SK-N-SH (cell line): Measurements from ENCODE around the gene RAB6C. TPM values are rescaled to one million over a fixed set of nuclear protein-coding genes. Genes with fewer than 3 reads are reported as not detected.
"Not testable (repeated sequence)": the region's sequence is repeated elsewhere in the genome, so short reads cannot be mapped to it uniquely, and the experiment has no call there.

ENCODE experiments used
- CTCF ChIA-PET: fragments of 300-600, 350-600 bp; formaldehyde crosslinking; extraction: SDS; loops from one replicate; lab custom pipeline; 2021; lab: Yijun Ruan, JAX
- POLR2A ChIA-PET: fragments of 350-600 bp; sonication (Branson Sonifier 250); formaldehyde crosslinking; extraction: SDS; loops from one replicate; lab custom pipeline; 2020; ENCODE audit warnings: antibody characterized with exemption, inconsistent platforms; lab: Yijun Ruan, JAX
- DNase-seq: peaks from one replicate; pipeline ENCODE4 v3.0.0; 2012
- H2AFZ ChIP-seq: fragments of 200-600 bp; sonication (generic); 2 replicates; pipeline ENCODE4 v1.8.1; 2016; ENCODE audit warnings: antibody characterized with exemption, mild to moderate bottlenecking, low read depth
- H3F3A ChIP-seq: fragments of 200-600 bp; sonication (generic); replicated peaks from 2 replicates; pipeline ENCODE3; 2016; ENCODE audit warnings: antibody characterized with exemption, mild to moderate bottlenecking; ENCODE audit not compliant: insufficient read depth
- H3K27ac ChIP-seq, 2 experiments: fragments of 200-500 bp in 1 of 2; fragments of 200-600 bp in 1 of 2; sonication (Bioruptor generic) in 1 of 2; sonication (generic), shearing (Covaris generic) in 1 of 2; 2 replicates each; pipeline versions ENCODE4 v1.5.1 to v1.6.1; 2014 to 2016; ENCODE audit warnings: low read depth in 2 of 2, inconsistent platforms in 1 of 2, low read length in 1 of 2, mild to moderate bottlenecking in 1 of 2, mixed read lengths in 1 of 2
- H3K27me3 ChIP-seq: fragments of 200-600 bp; sonication (generic), shearing (Covaris generic); 2 replicates; pipeline ENCODE4 v1.6.1; 2016; ENCODE audit warnings: mixed run types; ENCODE audit not compliant: insufficient read depth
- H3K36me3 ChIP-seq, 2 experiments: fragments of 200-500 bp in 1 of 2; fragments of 200-600 bp in 1 of 2; sonication (Bioruptor generic) in 1 of 2; sonication (generic) in 1 of 2; replicated peaks in 1 of 2; 2 replicates each; pipeline versions ENCODE3 to v1.5.1; 2014 to 2016; ENCODE audit warnings: low read length in 1 of 2, mild to moderate bottlenecking in 1 of 2; ENCODE audit not compliant: insufficient read depth in 2 of 2, control insufficient read depth in 1 of 2
- H3K4me1 ChIP-seq, 2 experiments: fragments of 200-500 bp in 1 of 2; fragments of 200-600 bp in 1 of 2; sonication (Bioruptor generic) in 1 of 2; sonication (generic), shearing (Covaris generic) in 1 of 2; 2 replicates each; pipeline versions ENCODE4 v1.5.1 to v1.6.1; 2014 to 2016; ENCODE audit warnings: low read depth in 1 of 2, low read length in 1 of 2, mixed run types in 1 of 2; ENCODE audit not compliant: insufficient read depth in 2 of 2, control insufficient read depth in 1 of 2
- H3K4me2 ChIP-seq: fragments of 200-600 bp; sonication (generic), shearing (Covaris generic); 2 replicates; pipeline ENCODE4 v1.6.1; 2017; ENCODE audit warnings: mixed run types
- H3K4me3 ChIP-seq, 2 experiments: fragments of 200-500 bp in 1 of 2; fragments of 200-600 bp in 1 of 2; sonication (Bioruptor generic) in 1 of 2; sonication (generic), shearing (Covaris generic) in 1 of 2; 2 replicates each; pipeline versions ENCODE4 v1.5.1 to v1.8.1; 2014 to 2016; ENCODE audit warnings: low read depth in 2 of 2, inconsistent platforms in 1 of 2, low read length in 1 of 2, mild to moderate bottlenecking in 1 of 2, mixed read lengths in 1 of 2, moderate library complexity in 1 of 2
- H3K79me2 ChIP-seq: fragments of 200-600 bp; sonication (generic); 2 replicates; pipeline ENCODE4 v1.8.1; 2017; ENCODE audit warnings: mild to moderate bottlenecking; ENCODE audit not compliant: insufficient read depth
- H3K9ac ChIP-seq: fragments of 200-600 bp; sonication (generic); 2 replicates; pipeline ENCODE4 v1.6.1; 2017; ENCODE audit warnings: mixed run types
- H3K9me2 ChIP-seq: fragments of 200-600 bp; sonication (generic); 2 replicates; pipeline ENCODE4 v1.6.1; 2017; ENCODE audit warnings: mixed run types
- H3K9me3 ChIP-seq: fragments of 200-600 bp; sonication (generic); 2 replicates; pipeline ENCODE4 v1.6.1; 2017; ENCODE audit warnings: mixed run types, mild to moderate bottlenecking, moderate library complexity
- H4K20me1 ChIP-seq: fragments of 200-600 bp; sonication (generic); 2 replicates; pipeline ENCODE4 v1.6.1; 2017; ENCODE audit warnings: mild to moderate bottlenecking, mixed run types; ENCODE audit not compliant: insufficient read depth
- EZH2phosphoT487 ChIP-seq: fragments of 200-600 bp; sonication (generic); IDR thresholded peaks from 2 replicates; pipeline ENCODE4 v1.6.1; 2017; ENCODE audit warnings: low read depth, mixed run types, mild to moderate bottlenecking, antibody characterized with exemption, moderate library complexity, borderline replicate concordance
- FOXM1 ChIP-seq: IDR thresholded peaks from 2 replicates; pipeline ENCODE4 v1.4.0; 2012; ENCODE audit warnings: low read depth, mild to moderate bottlenecking
- GABPA ChIP-seq: IDR thresholded peaks from 2 replicates; pipeline ENCODE4 v1.4.0; 2012; ENCODE audit warnings: low read depth, mild to moderate bottlenecking
- GATA2 ChIP-seq: sonication (generic); formaldehyde crosslinking; IDR thresholded peaks from 2 replicates; pipeline ENCODE4 v1.5.0; 2020; ENCODE audit warnings: mild to moderate bottlenecking, missing genetic modification reagents
- JUND ChIP-seq: IDR thresholded peaks from 2 replicates; pipeline ENCODE4 v1.4.0; 2012
- MEF2A ChIP-seq: IDR thresholded peaks from 2 replicates; pipeline ENCODE4 v1.4.0; 2012; ENCODE audit warnings: low read depth, borderline replicate concordance
- RXRA ChIP-seq: IDR thresholded peaks from 2 replicates; pipeline ENCODE4 v1.4.0; 2012; ENCODE audit warnings: low read depth, mild to moderate bottlenecking, borderline replicate concordance
- SIN3A ChIP-seq: IDR thresholded peaks from 2 replicates; pipeline ENCODE4 v1.6.1; 2012; ENCODE audit warnings: low read depth, mild to moderate bottlenecking, low read length, moderate library complexity, borderline replicate concordance
- SMC3 ChIP-seq: IDR thresholded peaks from 2 replicates; pipeline ENCODE4 v1.6.1; 2012; ENCODE audit warnings: low read depth, low read length, improper control_type of control experiment
- WGBS: methylation state at CpG from one replicate; pipeline ENCODE4 v1.1.6; 2017; ENCODE audit warnings: low lambda C conversion rate; 5-methylcytosine and 5-hydroxymethylcytosine counted together
- polyA plus RNA-seq, 3 experiments: library from polyadenylated mRNA; depleted of rRNA; stranded (reverse); fragments of >200 nt; gene quantifications; 2 replicates each; pipeline ENCODE4 v1.2.3, GENCODE V29; 2012
- TF ChIP-seq, protein P1 (sequence below): IDR thresholded peaks from 2 replicates; pipeline ENCODE4 v1.4.0; 2012; ENCODE audit warnings: low read depth, borderline replicate concordance

RAB6C gene
- polyA plus RNA-seq, 1 of the 3 experiments (the other 2 are of a cell fraction): 0.02 TPM

DNA sequence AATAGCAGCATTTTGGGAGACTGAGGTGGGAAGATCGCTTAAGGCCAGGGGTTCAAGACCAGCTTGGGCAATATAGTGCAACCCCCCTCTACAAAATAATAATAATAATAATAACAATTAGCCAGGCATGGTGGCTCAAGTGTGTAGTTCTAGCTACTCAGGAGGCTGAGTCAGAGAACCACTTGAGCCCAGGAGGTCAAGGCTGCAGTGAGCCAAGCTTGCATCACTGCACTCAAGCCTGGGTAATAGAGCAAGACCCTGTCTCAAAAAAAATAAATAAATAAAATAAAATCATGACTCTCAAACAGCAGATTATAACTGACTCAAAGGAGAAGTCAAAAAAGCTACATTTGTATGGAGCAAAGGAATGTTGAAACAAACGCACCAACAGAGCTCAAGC is 31.8 kb upstream of the RAB6C start:
- H3K27me3 ChIP-seq, H3K4me2 ChIP-seq, POLR2A ChIA-PET, H3K27ac ChIP-seq, H3K4me1 ChIP-seq, H4K20me1 ChIP-seq, CTCF ChIA-PET, H2AFZ ChIP-seq, H3K36me3 ChIP-seq, H3K9me3 ChIP-seq, H3K79me2 ChIP-seq, DNase-seq, H3K9me2 ChIP-seq, H3F3A ChIP-seq, H3K4me3 ChIP-seq, H3K9ac ChIP-seq: not testable (repeated sequence)
- 20% methylated on average over 2 of the region's 2 CpGs for WGBS

DNA sequence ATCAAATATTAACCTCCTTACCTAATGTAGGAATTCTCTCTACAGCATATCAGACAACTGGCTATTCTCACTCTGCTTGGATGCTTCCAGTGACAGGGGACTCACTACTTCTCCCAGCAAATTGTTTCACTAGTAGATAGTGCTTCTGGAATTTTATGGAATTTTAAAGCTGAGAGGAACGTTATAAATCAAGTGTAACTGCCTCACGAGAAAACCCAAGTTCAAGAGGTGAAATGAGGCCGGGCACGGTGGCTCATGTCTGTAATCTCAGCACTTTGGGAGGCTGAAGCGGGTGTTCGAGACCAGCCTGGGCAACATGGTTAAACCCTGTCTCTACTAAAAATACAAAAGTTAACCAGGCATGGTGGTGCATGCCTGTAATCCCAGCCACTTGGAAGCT is 23.3 kb upstream of the RAB6C start:
- H3K36me3 ChIP-seq, H2AFZ ChIP-seq, H3K4me1 ChIP-seq, H3K9ac ChIP-seq, H3K4me3 ChIP-seq, H3F3A ChIP-seq, H3K27me3 ChIP-seq, DNase-seq, H3K4me2 ChIP-seq, POLR2A ChIA-PET, H3K79me2 ChIP-seq, H3K9me2 ChIP-seq, H4K20me1 ChIP-seq, H3K9me3 ChIP-seq, H3K27ac ChIP-seq: not testable (repeated sequence)
- CTCF ChIA-PET: interaction anchor here (1.5 kb wide), 1 partner anchor 376 kb away, joined by 5 read pairs; no protein-coding TSS in a partner anchor
- WGBS: 64% methylated on average over 6 of the region's 6 CpGs

DNA sequence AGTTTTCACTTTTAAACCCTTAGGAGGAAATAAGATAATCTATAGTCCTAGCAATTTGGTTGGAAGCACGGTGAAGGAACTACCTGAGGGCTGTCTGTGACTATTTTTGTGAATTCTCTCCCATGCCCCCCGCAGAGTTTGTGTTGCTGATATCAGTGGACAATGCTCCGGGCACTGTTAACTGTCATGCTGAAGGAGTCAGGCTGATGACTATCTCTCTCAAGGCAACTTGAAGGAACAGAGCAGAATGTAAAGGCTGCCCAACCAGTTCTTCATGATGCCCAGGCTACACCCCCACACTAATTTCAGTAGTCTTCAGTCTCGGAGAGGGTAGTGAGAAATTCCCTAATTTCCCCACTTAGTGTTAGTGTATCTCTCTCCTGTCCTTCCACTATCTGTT is 21.6 kb upstream of the RAB6C start:
- Histone ChIP-seq H3K27me3 (no peaks in the 10 kb centered on the region), H3K9ac (no peak overlapping the region), H2AFZ (no peak overlapping the region), H3K79me2 (no peaks in the 10 kb centered on the region), H3K9me2 (no peaks in the 10 kb centered on the region), H3K27ac (no peak overlapping the region), H3K4me2 (no peak overlapping the region), H3F3A (no peaks in the 10 kb centered on the region), H4K20me1 (no peaks in the 10 kb centered on the region), H3K4me1 (peaks cover 0 to 5% of the 10 kb centered on the region in 2 experiments; a peak in 1 of 4 replicates), H3K9me3 (no peaks in the 10 kb centered on the region), H3K36me3 (no peaks in the 10 kb centered on the region), H3K4me3 (no peak overlapping the region)
- ChIA-PET POLR2A (no interaction called here), CTCF (no interaction called here)
- no peak for DNase-seq
- WGBS: 38% methylated on average over 4 of the region's 4 CpGs
- TF ChIP-seq SMC3 (no peak), EZH2phosphoT487 (no peak), GATA2 (no peak), RXRA (no peak), GABPA (no peak), FOXM1 (no peak), MEF2A (no peak), SIN3A (no peak), JUND (no peak)
- TF ChIP-seq, protein P1, sequence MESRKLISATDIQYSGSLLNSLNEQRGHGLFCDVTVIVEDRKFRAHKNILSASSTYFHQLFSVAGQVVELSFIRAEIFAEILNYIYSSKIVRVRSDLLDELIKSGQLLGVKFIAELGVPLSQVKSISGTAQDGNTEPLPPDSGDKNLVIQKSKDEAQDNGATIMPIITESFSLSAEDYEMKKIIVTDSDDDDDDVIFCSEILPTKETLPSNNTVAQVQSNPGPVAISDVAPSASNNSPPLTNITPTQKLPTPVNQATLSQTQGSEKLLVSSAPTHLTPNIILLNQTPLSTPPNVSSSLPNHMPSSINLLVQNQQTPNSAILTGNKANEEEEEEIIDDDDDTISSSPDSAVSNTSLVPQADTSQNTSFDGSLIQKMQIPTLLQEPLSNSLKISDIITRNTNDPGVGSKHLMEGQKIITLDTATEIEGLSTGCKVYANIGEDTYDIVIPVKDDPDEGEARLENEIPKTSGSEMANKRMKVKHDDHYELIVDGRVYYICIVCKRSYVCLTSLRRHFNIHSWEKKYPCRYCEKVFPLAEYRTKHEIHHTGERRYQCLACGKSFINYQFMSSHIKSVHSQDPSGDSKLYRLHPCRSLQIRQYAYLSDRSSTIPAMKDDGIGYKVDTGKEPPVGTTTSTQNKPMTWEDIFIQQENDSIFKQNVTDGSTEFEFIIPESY: no peak

DNA sequence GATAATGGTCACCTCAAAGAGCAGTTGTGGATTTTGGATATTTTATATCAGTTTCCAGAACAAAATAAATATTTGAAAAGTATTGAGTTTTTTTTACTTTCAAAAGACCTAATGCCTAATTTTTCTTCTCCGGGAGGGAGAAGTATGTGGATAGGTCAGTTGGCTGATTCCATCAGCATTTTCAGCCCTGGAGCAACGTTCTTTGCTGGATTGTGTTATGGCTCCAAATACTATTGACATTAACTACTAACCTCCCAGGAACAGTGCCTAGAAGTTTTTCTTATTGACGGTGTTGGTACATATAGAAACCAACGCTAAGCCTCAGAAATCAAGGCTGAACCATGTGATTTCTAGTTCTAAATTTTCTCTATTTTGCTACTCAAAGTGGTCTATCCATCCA is 20.7 kb upstream of the RAB6C start:
- H3K79me2 ChIP-seq, H3K27me3 ChIP-seq, H3K4me1 ChIP-seq, H2AFZ ChIP-seq, POLR2A ChIA-PET, H3K4me3 ChIP-seq, H3K27ac ChIP-seq, H3K9me3 ChIP-seq, H3F3A ChIP-seq, CTCF ChIA-PET, H3K4me2 ChIP-seq, H3K9ac ChIP-seq, H4K20me1 ChIP-seq, H3K36me3 ChIP-seq, DNase-seq, H3K9me2 ChIP-seq: not testable (repeated sequence)
- WGBS: 34% methylated on average over 4 of the region's 4 CpGs
